ENCODE data around the gene UBA52. TPM values are rescaled to one million over a fixed set of nuclear protein-coding genes. Genes with fewer than 3 reads are reported as not detected.

Gene UBA52
- total and polyA plus RNA-seq, 2 of the 13 experiments (the other 11 are each of a cell fraction or from before 2014, with no cell fraction given), result 959 to 1,782 TPM

DNA sequence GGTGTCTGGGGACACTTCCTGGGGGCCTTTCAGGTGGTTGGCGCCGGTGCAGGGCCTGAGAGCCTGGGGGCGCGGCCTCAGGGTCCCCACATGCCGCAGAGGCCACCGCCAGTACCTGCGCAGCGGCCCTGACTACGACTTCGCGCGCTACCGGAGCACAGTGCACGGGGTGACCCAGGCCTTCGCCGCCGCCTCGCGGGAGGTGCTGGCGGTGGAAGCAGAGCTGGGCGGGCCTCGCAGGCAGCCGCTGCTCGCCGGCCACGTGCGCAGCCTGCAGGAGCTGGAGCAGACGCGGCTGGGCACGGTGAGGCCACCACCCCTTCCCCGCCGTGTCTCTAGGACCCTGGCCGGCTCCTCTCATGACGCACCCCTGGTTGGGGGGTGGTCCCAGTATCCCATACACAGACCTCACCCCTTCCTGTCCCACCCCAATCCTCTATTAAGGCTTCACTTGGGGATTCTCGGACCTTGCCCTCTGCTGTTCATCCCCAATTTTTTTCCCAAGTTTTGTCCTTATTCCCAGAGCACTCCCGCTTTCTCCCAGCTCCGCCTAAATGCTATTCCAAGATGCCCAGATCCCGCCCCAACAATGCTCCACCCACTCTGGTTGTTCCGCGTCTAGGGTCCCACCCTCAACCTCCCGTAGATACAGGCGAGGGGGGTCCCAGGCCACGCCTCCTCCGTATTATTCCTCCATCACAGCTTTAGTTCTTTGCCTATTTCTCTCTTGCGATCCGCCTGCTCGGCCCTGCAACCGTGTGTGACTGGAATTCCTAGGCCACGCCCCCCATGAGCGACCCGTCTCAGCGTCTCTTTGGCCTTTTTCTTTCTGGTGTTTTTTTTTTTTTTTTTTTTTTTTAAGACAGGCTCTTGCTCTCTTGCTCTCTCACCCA lies 18.0 kb downstream of the UBA52 start (continued):
- TF ChIP-seq ZBTB4 (CRISPR knock-in tag; IDR thresholded peaks at IDR 0.05; ENCODE audit: borderline replicate concordance) (peak; percentile 82; the same call in 1 of the 2 replicates), CENPBD1 (CRISPR knock-in tag; IDR thresholded peaks at IDR 0.05; ENCODE audit: borderline replicate concordance, low read depth) (peak; percentile 52; the same call in 1 of the 2 replicates), ARNT (IDR thresholded peaks at IDR 0.05) (no peak), RNF219 (CRISPR knock-in tag; IDR thresholded peaks at IDR 0.05) (no peak)
